Cerebellar nuclear complex (tissue), 1 donor: ENCODE data around the gene CKS1B.
A peak's percentile ranks its signal among the peaks of the same experiment; 100 is the strongest.

Experiments used
- DNase-seq, 2 experiments: peaks; one replicate each; lab custom pipeline; 2025; lab: John Stamatoyannopoulos, UW

The CKS1B gene

DNA sequence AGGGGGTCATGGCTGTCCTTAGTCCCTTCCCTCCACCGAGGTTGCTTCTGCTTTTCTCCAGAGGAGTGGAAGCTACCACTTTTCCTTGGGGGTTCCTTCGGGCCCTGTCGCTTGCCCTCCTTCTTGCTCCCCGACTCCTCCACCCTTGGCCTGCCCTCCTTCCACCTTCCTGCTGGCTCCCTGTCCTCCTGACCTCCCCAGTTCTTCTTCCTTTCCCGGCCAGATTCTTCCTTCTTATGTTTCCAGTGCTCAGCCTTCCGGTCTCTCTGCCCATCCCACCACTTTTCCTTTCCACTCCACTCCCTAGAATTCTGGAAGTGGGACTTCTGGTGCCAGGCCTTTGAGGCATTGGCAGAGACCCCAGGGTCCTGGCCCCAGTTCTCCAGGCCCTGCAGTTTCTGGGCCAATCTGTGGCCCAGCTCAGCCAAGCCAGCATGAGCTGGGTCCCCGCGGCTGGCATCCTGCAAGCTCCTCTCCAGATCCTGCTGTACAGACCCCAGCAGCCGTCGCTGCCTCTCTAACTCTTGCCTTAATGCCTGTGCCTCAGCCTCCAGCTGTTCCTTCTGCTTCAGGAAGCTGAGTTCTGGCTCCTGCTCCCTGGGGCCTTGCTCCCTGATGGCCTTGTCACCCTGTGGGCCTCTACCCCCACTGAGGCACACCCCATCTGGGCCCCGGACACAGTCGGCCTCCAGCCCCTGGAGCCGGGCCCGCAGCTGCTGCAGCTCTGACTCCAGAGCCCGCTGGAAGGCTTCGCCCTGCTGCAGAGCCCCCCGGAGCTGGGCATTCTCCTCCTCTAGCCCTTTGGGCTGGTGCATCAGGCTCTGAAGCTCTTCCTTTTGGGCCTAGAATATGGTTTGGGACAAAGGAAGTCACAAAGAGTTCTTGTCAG is 28.3 kb upstream of the CKS1B start:
- no peak for DNase-seq

GRCh38 chr1:154948079-154948478 is 26.4 kb upstream of the CKS1B start:
- DNase-seq = no peak

GRCh38 chr1:154951901-154952657 is 22.4 kb upstream of the CKS1B start:
- no peak for DNase-seq

- no peak for DNase-seq
Observed at GRCh38 chr1:154952664-154953063, 21.8 kb upstream of the CKS1B start.

GRCh38 chr1:154953611-154954038 is 20.9 kb upstream of the CKS1B start:
- DNase-seq = no peak

DNA sequence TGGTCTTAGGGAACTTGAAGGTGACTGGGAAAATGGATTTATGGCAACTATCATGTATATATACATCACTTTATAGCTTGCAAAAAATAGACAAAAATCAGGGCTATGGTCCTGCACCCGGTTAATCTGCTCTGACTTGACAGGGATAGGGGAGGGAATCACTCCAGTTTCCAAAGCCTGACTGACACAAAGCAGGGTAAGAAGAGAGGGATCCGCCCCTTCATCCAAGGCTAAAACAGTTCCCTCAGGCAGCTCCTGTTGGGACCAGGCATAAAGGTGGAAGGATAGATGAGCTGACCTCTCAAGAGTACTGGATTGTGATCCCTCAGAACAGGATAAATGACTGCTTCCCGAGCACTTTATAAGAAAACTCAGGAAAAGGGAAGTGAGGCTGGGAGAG is 19.9 kb upstream of the CKS1B start:
- DNase-seq = no peak

DNA sequence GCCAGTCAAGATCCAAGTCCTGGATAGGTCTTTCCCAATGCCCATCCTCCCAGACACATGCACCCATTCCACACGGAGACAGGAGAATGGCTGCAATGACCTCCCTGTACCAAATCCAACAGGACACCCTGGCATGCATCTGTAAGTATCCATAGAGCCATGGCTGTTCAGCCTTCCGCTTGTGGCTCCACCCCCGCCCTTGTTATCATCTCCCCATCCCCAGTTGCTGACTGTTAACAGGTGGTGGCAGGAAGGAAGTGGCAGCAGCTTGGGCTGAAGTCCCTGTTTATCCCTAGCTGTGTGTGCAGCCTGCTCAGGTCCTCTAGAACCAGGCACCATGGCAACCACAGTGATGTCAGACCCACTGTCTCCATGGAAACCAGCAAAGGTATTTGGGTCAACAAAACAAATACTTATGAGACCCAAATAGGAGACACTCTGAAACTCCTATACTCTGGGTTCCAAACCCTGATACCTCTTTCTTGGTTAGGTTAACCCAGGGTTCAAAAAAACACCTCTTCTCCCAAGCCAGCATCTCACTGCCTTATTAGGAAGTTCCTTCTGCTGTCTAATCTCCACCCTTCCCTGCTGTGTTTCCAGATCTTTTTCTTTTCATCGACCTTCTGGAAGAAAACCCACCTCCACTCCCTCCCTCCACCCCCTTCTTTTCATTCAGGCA is 19.3 kb upstream of the CKS1B start:
- DNase-seq = peak; percentile 83 to 95

GRCh38 chr1:154955718-154956543 is 18.6 kb upstream of the CKS1B start, which contains the start of gene PBXIP1:
TSS of gene PBXIP1 (minus strand) at chr1:154956099. CDS start at chr1:154953721, 2,378 bp downstream.
- peak; percentile 28 to 68 for DNase-seq

GRCh38 chr1:154956544-154956941 is 17.9 kb upstream of the CKS1B start:
- DNase-seq = no peak

DNA sequence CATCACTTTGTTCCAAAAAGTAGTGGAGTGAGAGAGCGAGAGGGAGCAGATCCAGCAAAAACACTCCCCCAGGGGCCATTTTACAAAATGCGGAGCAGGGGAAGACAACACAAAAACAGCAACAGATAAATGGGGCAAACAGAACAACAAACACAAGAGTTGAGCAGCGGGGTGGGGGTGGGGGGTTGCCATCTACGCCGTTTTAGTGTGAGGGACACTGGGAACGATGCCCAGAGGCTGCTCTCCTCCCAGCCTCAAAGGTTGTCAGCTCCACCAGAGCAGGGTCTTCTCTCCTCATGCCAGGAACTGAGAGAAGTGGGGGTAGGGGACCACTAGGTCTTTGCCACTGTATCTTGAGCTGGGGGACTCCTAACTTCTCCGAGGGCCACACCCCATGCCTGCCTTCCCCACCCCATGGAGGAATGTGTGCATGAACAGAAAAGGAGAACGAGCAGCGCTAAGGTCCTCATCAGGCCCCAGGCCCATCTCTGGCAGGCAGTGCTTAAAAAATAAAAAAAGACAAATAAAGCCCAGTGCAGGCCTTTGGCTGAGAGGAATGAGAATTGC is 17.3 kb upstream of the CKS1B start:
- no peak for DNase-seq

GRCh38 chr1:154958036-154958435 is 16.4 kb upstream of the CKS1B start:
- DNase-seq = no peak

GRCh38 chr1:154958681-154959425 is 15.6 kb upstream of the CKS1B start:
- DNase-seq = no peak

GRCh38 chr1:154959426-154959780 is 15.1 kb upstream of the CKS1B start:
- DNase-seq = no peak

DNA sequence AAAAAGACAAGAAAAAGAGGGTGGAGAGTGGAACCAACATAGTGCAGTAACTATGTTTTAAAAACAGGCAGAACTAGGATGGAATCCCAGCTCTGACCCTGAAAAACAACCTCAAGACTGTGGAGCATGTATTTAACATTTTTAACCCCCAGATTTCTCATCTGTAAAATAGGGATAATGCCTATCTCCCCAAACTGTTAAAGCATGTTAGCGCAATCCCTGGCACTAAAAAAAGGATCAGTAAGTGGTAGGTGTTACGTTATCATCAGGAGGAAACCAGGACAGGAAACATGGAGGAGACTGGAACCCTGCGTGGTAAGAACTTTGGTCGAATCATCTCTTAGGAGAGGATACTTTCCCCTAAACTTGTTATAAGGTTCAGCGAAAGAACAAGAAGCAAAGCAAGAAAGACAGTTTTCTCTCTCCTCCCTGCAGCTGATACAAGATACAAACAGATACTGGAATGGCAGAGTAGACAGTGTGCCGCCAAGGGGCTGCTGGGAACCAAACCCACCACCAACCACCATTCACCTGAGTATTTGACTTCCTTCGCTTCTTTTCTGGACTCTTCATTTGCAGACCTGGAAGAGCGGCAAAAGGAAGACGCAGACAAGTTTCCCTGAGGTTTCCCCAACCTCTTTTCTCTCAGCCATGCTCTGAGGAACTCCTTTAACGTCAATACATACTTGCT is 13.9 kb upstream of the CKS1B start:
- no peak for DNase-seq

DNA sequence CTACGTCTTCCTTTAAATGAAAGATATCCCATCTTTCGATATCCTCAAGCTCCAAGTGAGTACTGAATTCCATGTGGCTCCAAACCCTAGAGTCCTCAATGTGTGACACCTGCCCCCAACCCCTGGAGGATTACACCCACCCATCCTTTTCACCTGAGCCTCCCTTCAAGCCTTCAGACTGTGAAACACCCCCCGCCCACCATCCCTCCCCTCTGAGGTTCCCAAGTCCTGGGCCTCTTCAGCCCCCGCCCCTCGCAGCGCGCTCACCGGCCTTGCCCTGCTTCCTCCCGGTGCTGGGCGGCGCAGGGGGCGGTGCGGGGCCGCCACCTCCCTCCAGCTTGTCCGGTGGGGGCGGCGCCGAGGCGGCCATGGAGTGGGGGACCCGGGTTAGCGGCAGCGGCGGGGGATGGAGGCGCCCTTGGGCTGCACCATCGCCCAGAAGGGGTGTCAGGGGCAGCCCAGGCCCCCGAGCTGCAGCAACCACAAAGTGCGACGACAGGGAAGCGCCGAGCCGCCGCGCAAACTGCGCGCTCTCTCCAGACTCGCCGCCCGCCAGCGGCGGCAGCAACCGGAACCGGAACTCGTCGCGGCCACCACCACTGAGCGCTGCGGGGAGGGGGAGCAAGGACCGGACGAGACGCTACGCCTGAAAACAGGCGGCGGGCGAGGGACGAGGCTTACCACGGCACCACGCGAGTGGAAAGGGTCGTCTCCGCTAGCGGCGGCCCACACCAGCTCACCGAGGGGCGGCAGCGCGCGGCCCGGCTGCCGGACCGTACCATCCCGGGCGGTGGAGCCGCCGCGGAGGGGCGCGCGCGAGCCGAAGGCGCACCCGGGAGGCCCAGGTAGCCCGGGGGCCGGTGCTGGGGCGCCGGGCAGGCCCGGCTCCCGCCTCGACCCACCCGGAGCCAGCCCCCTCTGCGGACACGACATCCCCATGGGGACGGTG is 13.0 kb upstream of the CKS1B start, which contains the start of gene PYGO2:
TSS of gene PYGO2 (minus strand) at position 576 of the 949 bp plus-strand sequence. CDS start at position 370, 206 bp downstream.
- DNase-seq = peak in 1 of 2 experiments; percentile 46

- DNase-seq = no peak
Observed at GRCh38 chr1:154962156-154962749, 12.2 kb upstream of the CKS1B start.

DNA sequence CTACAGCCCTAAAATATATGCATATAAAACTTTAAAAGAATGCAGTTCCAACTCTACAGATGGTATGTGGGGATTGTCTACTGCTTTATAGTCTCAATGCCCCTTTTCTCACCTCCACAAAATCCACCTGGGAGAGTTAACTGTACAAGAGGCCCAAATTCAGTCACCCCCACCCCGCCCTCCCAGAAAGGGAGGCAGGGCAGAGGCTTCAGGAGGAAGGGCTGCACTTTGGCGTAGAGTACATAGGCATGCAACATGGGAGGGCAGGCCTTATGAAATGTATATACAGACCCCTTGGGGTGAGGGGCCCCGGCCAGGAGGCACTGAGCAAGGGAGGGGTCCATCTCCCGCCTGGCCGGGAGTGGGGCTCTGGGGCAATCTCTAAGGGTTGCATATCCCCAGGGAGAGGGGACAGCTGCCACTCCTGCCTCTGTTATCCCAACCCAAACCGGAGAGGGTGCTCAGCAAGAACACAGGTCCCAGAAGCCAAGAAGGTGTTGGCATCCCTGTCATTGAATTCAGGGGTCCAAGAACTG is 11.6 kb upstream of the CKS1B start:
- no peak for DNase-seq

- no peak for DNase-seq
Observed at GRCh38 chr1:154963643-154964042, 10.8 kb upstream of the CKS1B start.
